Neural cell (in vitro differentiated cells): ENCODE measurements around the gene GPHN. TPM values are rescaled to one million over a fixed set of nuclear protein-coding genes. Genes with fewer than 3 reads are reported as not detected.
"Not testable (repeated sequence)": the region's sequence is repeated elsewhere in the genome, so short reads cannot be mapped to it uniquely, and the experiment has no call there.

Experiments used
- H2AFZ ChIP-seq: fragments of 200-600, 300-800 bp; sonication (generic), shearing (Covaris generic); 2 replicates; pipeline ENCODE4 v1.6.0; 2014; ENCODE audit warnings: low read depth, mild to moderate bottlenecking, antibody characterized with exemption, low read length, moderate library complexity
- H3F3A ChIP-seq: fragments of 200-600 bp; shearing (Covaris generic); 2 replicates; pipeline ENCODE4 v1.6.1; 2016; ENCODE audit warnings: mild to moderate bottlenecking, moderate library complexity, mixed read lengths, antibody characterized with exemption, low read length; ENCODE audit not compliant: insufficient read depth, poor library complexity, severe bottlenecking
- H3K27ac ChIP-seq: fragments of 200-600, 300-800 bp; sonication (generic), shearing (Covaris generic); 2 replicates; pipeline ENCODE4 v1.5.1; 2014; ENCODE audit warnings: mild to moderate bottlenecking, low read length, moderate library complexity
- H3K27me3 ChIP-seq: fragments of 300-800, 200-600 bp; sonication (generic), shearing (Covaris generic); 2 replicates; pipeline ENCODE4 v1.6.0; 2014; ENCODE audit warnings: mild to moderate bottlenecking, low read depth, low read length, moderate library complexity; ENCODE audit not compliant: insufficient read depth
- H3K36me3 ChIP-seq: fragments of 300-800, 200-600 bp; sonication (generic), shearing (Covaris generic); 2 replicates; pipeline ENCODE4 v1.5.1; 2014; ENCODE audit warnings: mild to moderate bottlenecking, antibody characterized with exemption, low read length, moderate library complexity; ENCODE audit not compliant: insufficient read depth
- H3K4me2 ChIP-seq: fragments of 300-800, 200-600 bp; sonication (generic), shearing (Covaris generic); 2 replicates; pipeline ENCODE4 v1.6.0; 2014; ENCODE audit warnings: mild to moderate bottlenecking, low read length
- H3K4me3 ChIP-seq: fragments of 300-800, 200-600 bp; sonication (generic), shearing (Covaris generic); 2 replicates; pipeline ENCODE4 v1.5.1; 2014; ENCODE audit warnings: mild to moderate bottlenecking, low read length, moderate library complexity
- H3K79me2 ChIP-seq: fragments of 200-600 bp; shearing (Covaris generic); replicated peaks from 2 replicates; pipeline ENCODE4 v1.6.0; 2014; ENCODE audit warnings: mild to moderate bottlenecking, low read length, moderate library complexity; ENCODE audit not compliant: insufficient read depth
- H3K9ac ChIP-seq: fragments of 300-800, 200-600 bp; sonication (generic), shearing (Covaris generic); 2 replicates; pipeline ENCODE4 v1.6.1; 2016; ENCODE audit warnings: mild to moderate bottlenecking, low read length, mixed read lengths
- H3K9me2 ChIP-seq: fragments of 200-600 bp; shearing (Covaris generic); 2 replicates; pipeline ENCODE4 v1.6.1; 2016; ENCODE audit warnings: mild to moderate bottlenecking, low read length, mixed read lengths; ENCODE audit not compliant: insufficient read depth
- H3K9me3 ChIP-seq: fragments of 200-600, 300-800 bp; sonication (generic), shearing (Covaris generic); 2 replicates; pipeline ENCODE4 v1.6.1; 2016; ENCODE audit warnings: mild to moderate bottlenecking, mixed run types, low read length, moderate library complexity, mixed read lengths
- H4K20me1 ChIP-seq: fragments of 200-600 bp; shearing (Covaris generic); 2 replicates; pipeline ENCODE4 v1.6.1; 2016; ENCODE audit warnings: mild to moderate bottlenecking, mixed run types; ENCODE audit not compliant: insufficient read depth
- EP300 ChIP-seq: fragments of 450-650 bp; conservative IDR thresholded peaks from 2 replicates; pipeline ENCODE4 v1.6.1; 2014; ENCODE audit warnings: antibody characterized with exemption, mild to moderate bottlenecking, moderate library complexity; ENCODE audit not compliant: poor library complexity, severe bottlenecking
- EZH2 ChIP-seq: fragments of 200-600, 300-800 bp; shearing (Covaris generic), sonication (generic); IDR thresholded peaks from 2 replicates; pipeline ENCODE4 v1.6.1; 2014; ENCODE audit warnings: antibody characterized with exemption, low read length, borderline replicate concordance, mild to moderate bottlenecking; ENCODE audit not compliant: insufficient read depth, poor library complexity, severe bottlenecking
- MXI1 ChIP-seq: fragments of 450-650 bp; conservative IDR thresholded peaks from 2 replicates; pipeline ENCODE4 v1.6.1; 2014; ENCODE audit warnings: antibody characterized with exemption, mild to moderate bottlenecking; ENCODE audit not compliant: poor library complexity, severe bottlenecking
- POLR2AphosphoS5 ChIP-seq: IDR thresholded peaks from 2 replicates; pipeline ENCODE4 v1.6.1; 2012
- RAD21 ChIP-seq: fragments of 450-650 bp; conservative IDR thresholded peaks from 2 replicates; pipeline ENCODE4 v1.6.1; 2014; ENCODE audit warnings: antibody characterized with exemption, mild to moderate bottlenecking, moderate library complexity
- SMC3 ChIP-seq: fragments of 450-650 bp; conservative IDR thresholded peaks from 2 replicates; pipeline ENCODE4 v1.6.1; 2014; ENCODE audit warnings: antibody characterized with exemption, mild to moderate bottlenecking, moderate library complexity; ENCODE audit not compliant: poor library complexity
- TAF1 ChIP-seq: IDR thresholded peaks from 2 replicates; pipeline ENCODE4 v1.6.1; 2012; ENCODE audit warnings: low read depth
- polyA plus RNA-seq: library from polyadenylated mRNA; depleted of rRNA; stranded (reverse); fragments of >200 nt; gene quantifications from 2 replicates; pipeline ENCODE4 v1.2.3, GENCODE V29; 2014
- TF ChIP-seq, protein P1 (sequence below): fragments of 450-650 bp; IDR thresholded peaks from 2 replicates; pipeline ENCODE4 v1.5.1; 2014; ENCODE audit warnings: antibody characterized with exemption, mild to moderate bottlenecking, moderate library complexity; ENCODE audit not compliant: poor library complexity, severe bottlenecking
- TF ChIP-seq, protein P2 (sequence below): IDR thresholded peaks from 2 replicates; pipeline ENCODE4 v1.6.1; 2012; ENCODE audit warnings: borderline replicate concordance

Gene GPHN
- polyA plus RNA-seq, 1 donor from 2014 or later, result 135 TPM

DNA sequence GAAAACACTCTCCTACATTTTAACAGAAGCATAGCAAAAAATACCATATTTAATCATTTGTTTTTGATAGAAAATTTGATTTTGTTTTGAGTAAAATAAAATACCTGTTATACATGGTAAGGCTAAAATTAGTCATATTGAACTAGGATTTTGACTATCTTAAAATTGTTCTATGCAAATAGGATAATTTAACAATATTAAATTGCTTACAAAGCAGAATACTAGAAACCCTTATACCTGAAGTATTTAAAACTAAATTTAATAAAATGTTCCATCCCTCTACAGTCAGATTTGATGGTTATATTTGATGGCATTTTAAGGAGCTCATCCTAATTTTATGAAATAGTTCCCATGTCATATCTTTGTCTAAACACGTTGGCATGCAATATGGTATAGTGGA, 323.2 kb downstream of the GPHN start:
- no peaks in the 10 kb centered on the region for H3F3A ChIP-seq
- H3K27ac ChIP-seq, result no peak overlapping the region
- no peaks in the 10 kb centered on the region for H3K9me2 ChIP-seq
- no peaks in the 10 kb centered on the region for H4K20me1 ChIP-seq
- no peak overlapping the region for H3K9ac ChIP-seq
- H3K4me3 ChIP-seq, result no peak overlapping the region
- no peaks in the 10 kb centered on the region for H3K36me3 ChIP-seq
- H3K4me2 ChIP-seq, result no peak overlapping the region
- H3K27me3 ChIP-seq, result no peaks in the 10 kb centered on the region
- H2AFZ ChIP-seq, result no peak overlapping the region
- no peaks in the 10 kb centered on the region for H3K79me2 ChIP-seq
- H3K9me3 ChIP-seq, result no peaks in the 10 kb centered on the region
- TF ChIP-seq SMC3, result no peak
- no peak for TF ChIP-seq EZH2
- TF ChIP-seq EP300, result no peak
- no peak for TF ChIP-seq POLR2AphosphoS5
- no peak for TF ChIP-seq MXI1
- no peak for TF ChIP-seq RAD21
- TF ChIP-seq, protein P1, sequence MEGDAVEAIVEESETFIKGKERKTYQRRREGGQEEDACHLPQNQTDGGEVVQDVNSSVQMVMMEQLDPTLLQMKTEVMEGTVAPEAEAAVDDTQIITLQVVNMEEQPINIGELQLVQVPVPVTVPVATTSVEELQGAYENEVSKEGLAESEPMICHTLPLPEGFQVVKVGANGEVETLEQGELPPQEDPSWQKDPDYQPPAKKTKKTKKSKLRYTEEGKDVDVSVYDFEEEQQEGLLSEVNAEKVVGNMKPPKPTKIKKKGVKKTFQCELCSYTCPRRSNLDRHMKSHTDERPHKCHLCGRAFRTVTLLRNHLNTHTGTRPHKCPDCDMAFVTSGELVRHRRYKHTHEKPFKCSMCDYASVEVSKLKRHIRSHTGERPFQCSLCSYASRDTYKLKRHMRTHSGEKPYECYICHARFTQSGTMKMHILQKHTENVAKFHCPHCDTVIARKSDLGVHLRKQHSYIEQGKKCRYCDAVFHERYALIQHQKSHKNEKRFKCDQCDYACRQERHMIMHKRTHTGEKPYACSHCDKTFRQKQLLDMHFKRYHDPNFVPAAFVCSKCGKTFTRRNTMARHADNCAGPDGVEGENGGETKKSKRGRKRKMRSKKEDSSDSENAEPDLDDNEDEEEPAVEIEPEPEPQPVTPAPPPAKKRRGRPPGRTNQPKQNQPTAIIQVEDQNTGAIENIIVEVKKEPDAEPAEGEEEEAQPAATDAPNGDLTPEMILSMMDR, result no peak
- no peak for TF ChIP-seq TAF1

DNA sequence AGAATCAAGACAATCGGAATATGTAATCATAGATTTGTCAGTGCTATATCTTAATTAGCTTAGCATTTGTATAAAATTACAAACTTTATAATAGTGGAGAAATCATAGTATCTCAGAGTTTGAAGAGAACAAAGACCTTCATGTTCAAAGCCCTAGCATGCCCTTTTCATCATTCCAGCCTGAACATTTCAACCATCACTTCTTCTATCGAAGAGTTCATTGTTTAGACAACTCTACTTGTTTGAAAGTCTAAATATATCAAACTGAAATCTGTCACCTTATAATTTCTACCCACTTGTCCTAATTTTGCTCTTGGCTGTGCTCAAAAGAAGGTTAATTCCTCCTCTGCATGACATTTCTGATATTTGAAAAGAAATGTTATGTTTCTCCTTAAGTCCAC, 325.9 kb downstream of the GPHN start:
- TF ChIP-seq SMC3 (no peak), TAF1 (no peak), MXI1 (no peak), EZH2 (no peak), POLR2AphosphoS5 (no peak), RAD21 (no peak), EP300 (no peak)
- TF ChIP-seq, protein P2, sequence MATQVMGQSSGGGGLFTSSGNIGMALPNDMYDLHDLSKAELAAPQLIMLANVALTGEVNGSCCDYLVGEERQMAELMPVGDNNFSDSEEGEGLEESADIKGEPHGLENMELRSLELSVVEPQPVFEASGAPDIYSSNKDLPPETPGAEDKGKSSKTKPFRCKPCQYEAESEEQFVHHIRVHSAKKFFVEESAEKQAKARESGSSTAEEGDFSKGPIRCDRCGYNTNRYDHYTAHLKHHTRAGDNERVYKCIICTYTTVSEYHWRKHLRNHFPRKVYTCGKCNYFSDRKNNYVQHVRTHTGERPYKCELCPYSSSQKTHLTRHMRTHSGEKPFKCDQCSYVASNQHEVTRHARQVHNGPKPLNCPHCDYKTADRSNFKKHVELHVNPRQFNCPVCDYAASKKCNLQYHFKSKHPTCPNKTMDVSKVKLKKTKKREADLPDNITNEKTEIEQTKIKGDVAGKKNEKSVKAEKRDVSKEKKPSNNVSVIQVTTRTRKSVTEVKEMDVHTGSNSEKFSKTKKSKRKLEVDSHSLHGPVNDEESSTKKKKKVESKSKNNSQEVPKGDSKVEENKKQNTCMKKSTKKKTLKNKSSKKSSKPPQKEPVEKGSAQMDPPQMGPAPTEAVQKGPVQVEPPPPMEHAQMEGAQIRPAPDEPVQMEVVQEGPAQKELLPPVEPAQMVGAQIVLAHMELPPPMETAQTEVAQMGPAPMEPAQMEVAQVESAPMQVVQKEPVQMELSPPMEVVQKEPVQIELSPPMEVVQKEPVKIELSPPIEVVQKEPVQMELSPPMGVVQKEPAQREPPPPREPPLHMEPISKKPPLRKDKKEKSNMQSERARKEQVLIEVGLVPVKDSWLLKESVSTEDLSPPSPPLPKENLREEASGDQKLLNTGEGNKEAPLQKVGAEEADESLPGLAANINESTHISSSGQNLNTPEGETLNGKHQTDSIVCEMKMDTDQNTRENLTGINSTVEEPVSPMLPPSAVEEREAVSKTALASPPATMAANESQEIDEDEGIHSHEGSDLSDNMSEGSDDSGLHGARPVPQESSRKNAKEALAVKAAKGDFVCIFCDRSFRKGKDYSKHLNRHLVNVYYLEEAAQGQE, result no peak
- TF ChIP-seq, protein P1, result no peak
- Histone ChIP-seq H3K4me2 (no peak overlapping the region), H3K79me2 (no peaks in the 10 kb centered on the region), H3K27me3 (no peaks in the 10 kb centered on the region), H3F3A (no peaks in the 10 kb centered on the region), H2AFZ (no peak overlapping the region), H3K27ac (no peak overlapping the region), H3K9me3 (no peaks in the 10 kb centered on the region), H3K36me3 (no peaks in the 10 kb centered on the region), H3K9ac (no peak overlapping the region), H3K4me3 (no peak overlapping the region), H3K9me2 (no peaks in the 10 kb centered on the region), H4K20me1 (no peaks in the 10 kb centered on the region)

DNA sequence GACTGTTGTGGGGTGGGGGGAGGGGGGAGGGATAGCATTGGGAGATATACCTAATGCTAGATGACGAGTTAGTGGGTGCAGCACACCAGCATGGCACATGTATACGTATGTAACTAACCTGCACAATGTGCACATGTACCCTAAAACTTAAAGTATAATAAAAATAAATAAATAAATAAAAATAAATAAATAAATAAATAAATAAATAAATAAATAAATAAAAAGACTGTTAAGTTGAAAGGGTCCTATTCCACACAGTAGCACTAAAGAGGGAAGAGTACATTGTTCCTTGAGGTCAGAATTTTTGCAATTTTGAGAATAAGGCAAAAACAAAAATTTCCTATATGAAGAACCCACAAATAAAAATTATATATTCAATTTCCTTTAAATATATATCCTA, 329.5 kb downstream of the GPHN start:
- not testable (repeated sequence) for H3F3A ChIP-seq, H3K9me3 ChIP-seq, H4K20me1 ChIP-seq, H2AFZ ChIP-seq, H3K4me2 ChIP-seq, H3K9ac ChIP-seq, H3K27ac ChIP-seq, H3K79me2 ChIP-seq, H3K27me3 ChIP-seq, H3K4me3 ChIP-seq, H3K36me3 ChIP-seq, H3K9me2 ChIP-seq
